GM19463 (cell line): ENCODE data around the gene HAPLN3.

Experiments used
- ATAC-seq: cut with Tn5 transposase; IDR thresholded peaks from one replicate; pipeline ENCODE4 v1.9.1; 2021; ENCODE audit warnings: mild to moderate bottlenecking, moderate library complexity; ENCODE audit not compliant: unreplicated experiment

The HAPLN3 gene

DNA sequence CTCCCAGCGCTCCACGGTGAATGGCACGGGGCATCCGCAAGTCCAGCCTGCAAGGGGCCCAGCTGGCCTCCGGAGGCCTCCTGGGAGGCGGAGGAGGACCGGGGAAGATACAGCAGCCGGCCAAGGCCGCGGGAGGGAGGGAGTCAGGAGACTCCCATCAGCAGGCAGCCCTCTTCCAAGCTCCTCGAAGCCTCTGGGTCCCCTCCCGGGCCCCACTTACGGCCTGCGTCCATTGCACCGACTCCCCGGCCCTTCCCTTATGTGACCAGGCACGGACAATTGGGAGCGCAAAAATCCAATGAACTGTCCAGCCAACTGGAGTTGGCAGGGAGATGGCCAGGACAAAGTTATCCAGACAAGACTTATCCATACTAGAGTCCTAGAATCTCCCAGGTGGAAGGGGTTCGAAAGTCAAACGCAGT lies 17.2 kb upstream of the HAPLN3 start:
- no peak for ATAC-seq

DNA sequence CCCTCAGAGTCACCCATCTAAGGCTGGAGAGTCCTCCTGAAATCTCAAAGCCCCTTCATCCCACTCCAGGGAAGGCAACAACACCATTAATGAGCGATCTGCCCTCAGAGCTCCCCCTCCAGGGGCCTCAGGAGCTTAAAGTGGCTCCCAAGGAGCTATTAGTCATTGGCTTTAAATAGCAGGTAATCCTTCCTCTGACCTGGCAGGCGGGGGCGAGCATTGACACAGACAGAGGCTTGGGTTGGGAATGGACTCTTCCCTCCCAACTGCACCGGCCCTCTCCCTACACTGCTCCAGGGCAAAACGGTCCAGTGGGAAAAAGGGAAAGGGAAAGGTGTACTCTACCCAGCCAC lies 16.4 kb upstream of the HAPLN3 start:
- ATAC-seq = no peak

DNA sequence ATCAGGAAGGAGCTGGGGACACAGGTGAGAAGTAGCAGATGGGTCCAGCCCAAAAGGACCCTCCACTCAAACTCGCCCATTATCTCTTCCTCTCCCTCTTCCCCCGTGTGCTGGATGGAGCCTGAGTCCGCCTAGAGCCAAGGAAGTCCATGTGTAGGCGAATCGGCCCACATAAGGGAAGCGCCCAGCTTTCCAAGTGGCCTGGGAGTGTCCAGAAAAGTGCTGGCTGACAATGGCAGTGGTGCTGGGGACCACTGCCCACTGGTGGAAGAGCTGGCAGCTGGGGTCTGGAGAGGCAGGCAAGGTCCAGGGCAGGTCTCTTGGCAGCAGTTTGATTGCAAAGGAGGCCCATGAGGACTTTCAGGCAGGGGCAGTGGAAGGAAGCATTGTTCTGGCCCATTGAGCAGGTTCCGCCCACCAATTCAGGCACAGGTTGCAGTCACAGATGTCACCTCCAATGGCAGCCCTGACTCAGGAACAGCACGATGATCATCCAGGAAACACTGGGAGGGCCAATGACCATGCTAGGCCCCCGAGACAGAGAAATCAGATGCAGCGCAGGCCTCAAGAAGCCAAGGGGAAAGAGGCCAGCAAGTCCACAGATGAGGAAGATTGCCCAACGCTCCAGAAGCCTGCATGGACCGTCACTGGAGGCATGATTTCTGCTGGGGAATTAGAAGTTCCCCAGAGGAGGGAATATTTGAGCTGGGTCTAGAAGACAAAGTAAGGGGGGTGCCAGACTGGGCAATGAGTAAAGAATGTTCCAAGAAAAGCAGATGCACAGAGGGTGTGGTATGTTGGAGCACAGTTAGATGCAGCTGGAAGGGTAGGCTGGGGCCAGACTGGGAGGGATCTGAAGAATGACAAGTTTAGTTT lies 14.8 kb upstream of the HAPLN3 start:
- ATAC-seq = no peak

DNA sequence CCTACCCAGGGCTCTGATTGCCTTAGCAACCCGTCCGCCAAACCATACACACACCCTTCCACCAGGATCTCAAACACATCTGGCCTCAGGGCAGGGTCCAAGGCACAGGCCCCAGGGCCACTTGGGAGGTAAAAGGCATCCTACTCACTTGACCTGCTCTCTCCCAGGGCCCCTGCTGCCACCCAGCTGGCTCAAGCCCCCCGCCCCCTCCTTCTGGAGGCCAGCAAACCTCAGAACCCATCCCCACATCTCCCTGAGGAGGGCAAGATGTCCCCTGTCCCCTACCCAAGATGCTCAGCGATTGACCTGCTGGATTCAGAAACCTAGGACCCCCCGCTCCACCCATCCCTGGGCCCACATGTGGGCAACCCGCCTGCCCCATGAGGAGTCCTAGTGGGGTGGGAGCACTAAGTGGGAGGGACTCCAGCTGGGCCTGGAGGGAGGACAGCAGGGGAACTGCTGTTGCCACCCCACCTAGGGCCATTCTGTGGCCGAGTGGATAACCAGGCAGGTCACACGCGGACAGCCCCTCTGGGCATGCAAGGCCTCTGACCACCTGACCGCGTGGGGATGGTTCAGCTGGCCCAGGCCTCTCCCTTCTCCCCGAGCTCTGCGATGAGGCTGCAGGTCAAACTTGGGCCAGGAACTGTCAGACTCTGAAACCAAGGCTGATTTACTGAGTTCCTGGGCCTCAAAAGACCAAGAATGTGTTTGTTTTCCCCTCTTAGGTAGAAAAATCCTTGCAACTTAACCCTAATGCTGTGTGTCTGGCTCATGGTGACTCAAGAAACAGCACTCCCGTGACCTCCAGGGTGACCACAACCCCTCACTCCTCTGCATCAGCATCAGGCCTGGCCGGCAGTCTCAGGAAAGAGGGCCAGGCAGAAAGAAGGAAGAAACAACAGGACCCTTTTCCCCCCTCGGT lies 13.6 kb upstream of the HAPLN3 start:
- no peak for ATAC-seq

DNA sequence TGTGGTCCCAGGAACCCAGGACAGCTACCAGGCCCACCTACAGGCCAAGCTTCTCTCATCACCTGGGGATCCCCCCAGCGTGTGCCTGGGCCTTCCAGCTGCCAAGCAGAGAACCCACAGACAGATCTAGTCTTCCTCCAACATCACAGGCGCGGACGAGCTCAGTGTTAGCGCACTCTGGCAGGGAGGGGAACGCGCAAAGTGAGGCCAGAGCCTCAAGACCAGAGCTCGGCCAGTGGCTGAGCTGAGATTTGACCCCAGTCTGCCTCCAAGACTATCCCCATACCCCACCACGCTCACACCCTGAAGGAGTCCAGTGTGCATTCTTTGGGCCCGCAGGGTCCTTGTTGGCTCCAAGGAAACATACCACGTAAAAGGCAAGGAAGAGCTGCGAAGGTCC lies 12.8 kb upstream of the HAPLN3 start:
- ATAC-seq = no peak

DNA sequence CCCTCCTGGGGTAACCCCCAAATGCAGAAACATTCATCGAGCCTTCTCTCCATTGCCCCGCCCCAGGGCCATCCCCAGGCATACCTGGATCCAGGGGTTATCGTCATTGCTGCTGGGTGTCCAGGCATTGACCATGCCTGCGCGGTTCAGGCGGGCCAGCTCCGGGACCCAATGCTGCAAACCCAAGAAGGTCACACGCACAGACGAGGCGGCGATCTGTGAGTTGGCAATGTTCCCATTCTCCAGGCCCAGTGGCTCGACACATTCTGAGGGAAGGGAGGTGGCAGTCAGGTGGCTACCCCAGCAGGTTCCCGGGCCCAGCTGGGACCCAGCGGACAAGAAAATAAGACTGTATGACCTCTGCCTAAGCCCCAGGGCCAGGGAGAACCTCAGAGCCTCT lies 11.8 kb upstream of the HAPLN3 start:
- no peak for ATAC-seq

DNA sequence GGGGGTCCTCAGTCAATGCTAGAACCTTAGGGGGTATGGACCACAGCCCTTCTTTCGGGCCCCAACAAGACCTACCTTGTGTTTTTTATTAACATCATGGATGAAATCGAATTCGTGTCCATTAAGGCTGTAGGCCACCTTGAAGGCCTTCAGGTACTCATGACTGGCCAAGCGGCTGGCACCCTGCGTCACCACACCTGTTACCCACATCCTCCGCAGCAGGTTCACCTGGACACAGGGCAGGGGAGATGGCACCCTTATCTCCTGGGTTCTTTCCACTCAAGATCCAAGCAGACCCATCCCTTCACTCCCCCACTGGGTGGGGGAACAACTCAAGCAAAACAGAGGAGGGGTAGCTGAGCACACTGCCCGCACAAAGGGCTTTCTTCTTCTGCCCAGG lies 11.2 kb upstream of the HAPLN3 start:
- no peak for ATAC-seq

DNA sequence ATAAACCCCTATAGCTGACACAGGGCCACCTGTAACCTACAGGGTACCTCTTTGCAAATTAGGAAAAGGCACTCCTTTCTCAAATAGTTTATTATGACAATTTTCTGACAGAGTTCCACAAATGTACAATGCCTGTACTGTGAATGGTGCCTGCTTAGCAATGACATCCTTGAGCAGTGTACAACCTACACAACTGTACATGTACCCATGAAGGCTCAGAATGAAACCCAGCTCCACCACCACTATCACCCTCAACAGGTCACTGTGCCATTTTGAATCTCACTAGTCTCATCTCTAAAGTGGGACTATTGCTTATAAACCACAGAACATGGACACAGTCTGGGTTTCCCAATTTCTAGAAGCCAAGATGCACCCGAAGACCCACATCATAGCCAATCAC lies 10.8 kb upstream of the HAPLN3 start:
- ATAC-seq = no peak

DNA sequence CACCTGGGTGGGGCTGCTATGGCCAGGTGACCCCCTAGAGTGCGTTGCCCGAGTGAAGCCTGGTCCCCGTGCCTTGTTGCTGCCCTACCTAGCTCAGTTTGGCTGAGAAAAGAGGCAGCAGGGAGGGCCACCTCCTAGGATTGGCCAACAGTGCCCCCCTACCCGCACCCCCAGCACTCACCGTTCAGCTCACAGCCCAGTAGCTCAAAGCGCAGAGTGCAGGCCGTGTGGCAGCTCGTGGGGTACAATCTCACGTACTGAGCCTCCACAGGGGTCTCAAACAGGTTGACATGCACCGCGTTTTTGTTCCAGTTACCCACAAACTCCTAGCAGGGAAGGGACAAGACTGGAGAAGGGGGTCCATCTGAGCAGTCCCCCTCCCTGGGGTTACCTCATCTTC lies 10.2 kb upstream of the HAPLN3 start:
- ATAC-seq = no peak

DNA sequence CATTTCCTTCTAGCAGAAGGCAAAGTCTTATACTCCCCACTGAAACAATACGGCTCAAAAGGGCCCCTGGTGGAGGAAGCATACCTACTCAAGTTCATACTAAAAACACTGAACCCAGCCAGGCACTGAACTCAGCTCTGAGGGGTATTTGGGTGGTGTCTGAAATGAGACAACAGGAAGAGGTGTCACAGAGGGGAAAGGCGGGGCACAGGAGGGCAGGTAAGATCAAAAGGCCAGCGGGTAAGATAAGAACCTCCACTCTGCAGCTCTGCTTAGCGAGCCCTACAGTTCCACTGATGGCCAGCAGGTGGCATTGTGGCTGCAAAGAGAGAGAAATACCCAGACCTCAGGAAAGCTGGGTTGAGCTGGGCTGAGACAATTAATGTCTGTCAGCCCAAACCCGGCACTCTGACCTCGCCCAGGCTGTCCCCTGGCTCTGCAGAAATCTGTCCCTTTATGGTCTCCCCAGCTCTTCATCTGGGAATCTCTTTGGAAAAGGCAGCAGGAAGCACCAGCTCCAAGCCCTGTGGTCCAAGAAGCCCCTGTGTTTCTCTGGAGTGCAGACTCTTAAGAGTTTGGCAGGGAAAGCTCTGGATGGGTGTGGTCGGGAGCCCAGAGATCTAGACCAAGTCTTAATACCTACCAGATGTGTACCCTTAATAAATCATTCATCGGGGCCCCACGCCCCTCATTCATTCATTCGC lies 9.4 kb upstream of the HAPLN3 start:
- ATAC-seq = peak; percentile 90

DNA sequence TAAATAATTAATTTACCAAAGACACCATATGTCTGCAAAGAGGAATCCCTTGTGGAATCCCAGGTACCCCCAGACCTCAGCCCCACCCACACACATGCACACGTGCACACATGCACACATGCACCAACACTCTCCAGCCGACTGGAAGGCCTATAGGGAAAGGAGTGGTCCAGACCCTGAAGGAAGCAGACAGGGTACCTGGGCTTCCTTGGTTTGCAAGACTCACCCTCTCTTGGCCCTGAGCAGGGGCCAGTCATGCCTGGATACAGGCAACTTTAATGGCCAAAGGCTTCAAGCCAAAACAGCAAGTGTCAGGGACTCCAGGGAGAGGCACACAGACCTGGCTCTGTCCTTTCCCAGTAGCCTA lies 8.9 kb upstream of the HAPLN3 start:
- ATAC-seq = no peak

DNA sequence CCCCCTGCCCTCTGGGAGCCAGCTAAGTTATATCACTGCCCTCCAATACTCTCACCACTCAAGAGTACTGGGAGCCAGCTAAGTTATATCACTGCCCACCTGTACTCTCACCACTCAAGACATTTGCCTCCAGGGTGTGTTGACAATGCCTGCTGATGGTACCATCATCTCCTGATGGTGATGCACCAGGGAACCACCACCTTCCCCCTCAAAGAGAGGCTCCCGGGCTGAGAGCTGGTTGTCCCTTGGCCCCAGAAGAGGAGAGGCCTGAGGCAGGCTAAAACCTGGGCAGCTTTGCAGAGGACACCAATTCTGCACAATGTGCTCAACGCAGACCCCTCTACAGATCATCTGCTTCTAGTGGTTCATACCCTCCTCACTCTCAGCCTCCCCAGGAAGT lies 7.5 kb upstream of the HAPLN3 start:
- ATAC-seq = no peak

DNA sequence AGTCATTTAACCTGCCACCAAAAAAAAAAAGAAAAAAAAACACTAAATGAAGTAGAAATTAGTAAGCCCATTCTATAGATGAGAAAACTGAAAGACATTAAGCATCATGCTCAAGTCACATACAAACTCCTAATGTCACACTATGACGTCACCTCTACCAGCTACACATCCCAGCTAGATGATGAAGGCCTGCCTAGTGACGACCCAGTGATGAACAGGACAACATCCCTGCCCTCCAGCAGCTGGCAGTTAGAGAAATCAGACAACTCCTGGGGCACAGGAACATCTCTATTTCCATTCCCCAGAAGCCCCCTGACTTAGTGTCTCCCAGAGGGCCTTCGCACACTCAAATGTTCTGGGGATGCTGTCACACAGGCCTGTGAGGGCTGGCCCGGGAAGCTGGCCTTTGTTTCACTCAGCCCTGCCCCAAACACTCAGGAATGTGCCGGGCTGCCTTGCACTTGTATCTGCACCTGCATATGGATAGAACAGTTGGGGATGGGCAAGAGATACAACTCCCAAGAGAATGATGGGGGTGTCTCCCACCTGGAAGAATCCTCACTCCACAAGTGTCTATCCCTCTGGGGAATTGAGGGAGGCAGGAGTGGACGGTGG lies 7.0 kb upstream of the HAPLN3 start:
- no peak for ATAC-seq

DNA sequence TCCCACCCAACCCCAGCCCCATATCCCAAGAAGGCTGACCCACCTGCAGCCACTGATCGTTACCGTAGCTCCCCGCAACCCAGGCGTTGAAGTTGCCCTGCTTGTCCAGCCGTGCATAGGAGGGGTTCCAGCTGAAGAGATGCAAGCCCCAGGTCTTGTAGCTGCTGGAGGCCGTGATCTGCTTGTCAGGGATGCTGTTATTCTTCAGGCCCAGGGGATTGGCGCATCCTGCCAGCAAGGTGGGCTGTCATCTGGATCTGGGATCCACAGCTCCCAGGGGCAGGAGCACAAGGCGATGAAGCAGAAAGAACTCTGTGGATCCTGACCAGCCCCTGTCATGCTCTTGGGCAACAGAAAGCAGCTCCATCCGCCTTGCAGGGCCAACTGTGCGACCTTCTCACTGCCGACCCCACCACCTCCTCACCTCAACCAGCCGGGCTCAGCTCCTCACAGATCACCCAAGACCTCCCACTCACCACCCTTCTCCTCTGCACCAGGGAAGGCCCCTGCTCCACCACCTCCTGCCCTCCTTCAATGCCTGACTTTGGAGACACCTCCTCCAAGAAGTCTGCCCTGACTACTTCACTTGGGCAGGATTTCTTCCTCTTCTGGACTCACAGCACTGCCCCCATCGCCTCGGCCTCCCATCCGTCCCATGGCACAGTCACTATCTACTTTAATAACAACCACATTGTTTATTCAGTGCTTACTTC lies 6.3 kb upstream of the HAPLN3 start:
- ATAC-seq = no peak

DNA sequence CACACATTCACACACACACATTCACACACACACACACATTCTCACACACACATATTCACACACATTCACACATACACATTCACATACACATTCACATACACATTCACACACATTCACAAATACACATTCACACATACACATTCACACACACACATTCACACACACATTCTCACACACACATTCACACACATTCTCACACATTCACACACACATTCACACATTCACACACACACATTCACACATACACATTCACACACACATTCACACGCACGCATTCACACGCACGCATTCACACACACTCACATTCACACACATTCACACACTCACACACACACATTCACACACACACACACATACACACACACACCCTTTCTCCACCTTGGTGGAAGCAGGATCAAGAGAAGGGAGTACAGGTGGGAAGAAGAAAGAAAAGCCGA lies 5.7 kb upstream of the HAPLN3 start:
- ATAC-seq = no peak

DNA sequence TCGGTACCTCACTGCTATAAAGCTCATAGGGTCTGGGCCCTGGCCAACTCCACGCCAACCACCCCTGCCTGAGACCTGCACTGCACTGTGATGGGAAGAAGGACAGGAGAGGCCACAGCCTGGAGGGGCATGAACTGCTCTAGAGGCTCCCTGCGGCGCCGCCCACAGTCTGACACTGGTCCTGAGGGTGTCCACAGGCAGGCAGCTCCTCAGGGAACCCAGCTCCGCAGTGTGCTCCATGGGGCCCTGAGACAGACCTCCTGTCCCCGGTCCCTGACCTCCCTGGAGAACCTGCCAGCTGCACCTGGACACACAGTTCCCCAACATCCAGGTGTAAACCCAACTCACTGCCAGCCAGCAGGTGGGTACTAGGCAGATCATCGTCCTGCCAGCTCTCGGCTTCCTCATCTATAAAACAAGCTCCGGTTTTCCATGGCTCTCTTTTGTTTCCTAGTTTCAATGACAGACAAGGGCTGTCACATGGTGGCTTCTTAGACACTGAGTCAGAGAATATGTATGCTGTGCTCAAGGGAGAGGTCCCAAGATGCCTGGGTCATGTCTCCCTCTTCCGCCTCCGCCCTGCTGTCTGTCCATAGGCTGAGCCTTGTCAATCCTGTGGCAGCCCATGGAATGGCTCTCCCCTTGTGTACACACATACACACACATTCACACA lies 5.1 kb upstream of the HAPLN3 start:
- ATAC-seq = no peak

DNA sequence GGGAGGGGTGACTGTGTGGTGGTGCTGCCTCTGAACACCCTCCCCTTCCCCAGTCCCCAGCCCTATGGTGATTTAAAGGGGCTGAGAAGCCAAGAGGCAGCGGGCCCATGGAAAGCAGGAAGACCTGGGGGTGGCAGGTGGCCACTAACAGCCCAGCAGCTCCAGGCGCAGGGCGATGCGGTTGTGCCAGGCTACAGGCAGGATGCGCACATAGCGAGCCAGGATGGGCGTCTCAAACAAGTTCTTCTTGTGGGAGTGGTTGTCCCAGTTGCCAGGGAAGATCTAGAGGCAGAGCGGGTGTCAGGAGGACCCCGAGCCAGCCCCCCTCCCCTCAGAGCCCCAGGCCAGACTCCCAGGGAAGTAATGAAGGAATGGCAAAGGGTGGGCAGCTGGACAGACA lies 3.9 kb upstream of the HAPLN3 start:
- ATAC-seq = no peak

DNA sequence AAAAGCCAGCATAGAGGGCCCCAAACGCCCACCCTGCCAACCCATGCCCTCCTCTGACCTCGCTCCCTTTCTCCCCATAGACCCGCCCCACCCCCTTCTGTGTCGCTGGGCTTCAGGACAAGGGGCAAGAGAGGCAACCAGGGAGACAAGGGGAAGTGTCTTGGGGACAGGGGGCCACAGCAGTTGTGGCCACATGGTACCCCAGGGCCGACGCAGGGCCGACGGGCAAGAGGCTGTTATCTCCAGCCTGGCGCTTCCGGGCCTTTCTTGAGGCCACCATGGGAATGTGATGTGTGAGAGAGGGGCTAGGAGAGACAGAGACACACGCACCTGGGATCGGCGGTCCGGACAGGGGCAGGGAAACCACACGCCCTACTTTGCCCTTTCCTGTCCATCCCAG lies 3.4 kb upstream of the HAPLN3 start:
- no peak for ATAC-seq

DNA sequence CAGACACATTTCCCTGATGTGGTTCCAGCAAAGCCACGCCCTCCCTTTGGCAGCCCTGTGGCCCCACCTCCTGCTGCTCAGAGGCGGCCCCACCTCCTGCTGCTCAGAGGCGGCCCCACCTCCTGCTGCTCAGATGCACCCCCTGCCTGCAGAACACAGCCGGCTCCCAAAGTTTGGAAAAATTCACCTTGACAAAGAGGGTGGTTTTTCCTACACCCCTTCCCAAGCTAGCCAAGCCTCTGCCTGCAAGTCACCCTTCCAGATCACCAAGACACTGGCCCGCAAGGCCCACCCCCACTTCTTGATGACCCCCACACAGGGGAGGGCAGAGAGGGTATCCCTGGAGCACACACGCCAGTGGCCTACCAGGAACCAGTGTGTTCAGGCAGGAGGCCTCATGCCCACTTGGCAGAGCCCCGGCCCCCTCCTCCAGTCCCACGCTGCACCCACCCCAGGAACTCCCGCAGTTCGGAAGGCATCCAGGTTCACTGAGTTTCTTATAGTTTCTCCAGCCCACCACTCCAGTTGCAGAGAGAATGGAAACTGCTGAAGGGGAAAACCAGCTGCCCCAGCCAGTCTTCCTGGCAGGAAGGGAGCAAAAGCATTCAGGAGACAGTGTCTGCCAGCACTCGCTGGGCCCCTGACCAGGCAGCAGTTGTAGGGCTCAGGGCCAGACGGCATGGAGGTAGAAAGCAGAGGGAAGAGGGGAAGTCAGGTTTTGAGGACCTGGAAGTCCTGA lies 2.3 kb upstream of the HAPLN3 start:
- ATAC-seq = no peak
